Left ventricle myocardium superior (tissue), 1 donor: ENCODE data around the gene C9orf85. TPM values are rescaled to one million over a fixed set of nuclear protein-coding genes. Genes with fewer than 3 reads are reported as not detected.
"Not testable (repeated sequence)": the region's sequence is repeated elsewhere in the genome, so short reads cannot be mapped to it uniquely, and the experiment has no call there.

Experiments
- ATAC-seq: fragments of 200-7000 bp; cut with Tn5 transposase; one replicate; pipeline ENCODE4 v1.9.1; 2020; ENCODE audit warnings: mild to moderate bottlenecking, moderate library complexity
- DNase-seq: peaks from one replicate; pipeline ENCODE4 v3.0.0-alpha.2; 2020
- intact Hi-C: fragments of 100-400 bp; cut with micrococcal nuclease; formaldehyde crosslinking; loops from one replicate; pipeline ENCODE4 v1.11.0; 2022
- total RNA-seq: library from RNA; stranded (reverse); fragmentation: NEBNext Ultra II Directional; extraction: Animal tissue kit (Norgen Biotek cat#: 25700); gene quantifications from one replicate; pipeline ENCODE4 v1.2.1, GENCODE V29; 2021
- donor health status: DM: no; HTN: yes; CAD: no; lungs with severe emphysema.

The C9orf85 gene
- total RNA-seq, 1 donor from 2014 or later: 7.3 TPM

- no peak for ATAC-seq
- intact Hi-C loops: no loop called here
- no peak for DNase-seq
These were observed 19.7 kb downstream of the C9orf85 start for GRCh38 chr9:71931166-71931565.

GRCh38 chr9:71936066-71936465, 24.6 kb downstream of the C9orf85 start:
- intact Hi-C loops: no loop called here
- DNase-seq: no peak
- no peak for ATAC-seq

- intact Hi-C loops: no loop called here
- DNase-seq (no peak), ATAC-seq (no peak)
These were observed 25.7 kb downstream of the C9orf85 start for GRCh38 chr9:71937070-71937625.

- intact Hi-C loops: no loop called here
- DNase-seq (no peak), ATAC-seq (no peak)
These were observed 26.5 kb downstream of the C9orf85 start for GRCh38 chr9:71937898-71938297.

GRCh38 chr9:71941060-71941568, 29.7 kb downstream of the C9orf85 start:
- no peak for DNase-seq
- no peak for ATAC-seq
- intact Hi-C loops: no loop called here

- intact Hi-C loops: no loop called here
- ATAC-seq: peak; percentile 14
- DNase-seq: no peak
These were observed 30.6 kb downstream of the C9orf85 start for GRCh38 chr9:71941998-71942567.

GRCh38 chr9:71944754-71945375, 33.4 kb downstream of the C9orf85 start:
- ATAC-seq (peak; percentile 56), DNase-seq (no peak)
- intact Hi-C loops: no loop called here

- ATAC-seq, intact Hi-C loops, DNase-seq: not testable (repeated sequence)
These were observed 43.2 kb downstream of the C9orf85 start for GRCh38 chr9:71954652-71955051.

GRCh38 chr9:71955300-71955915, 44.0 kb downstream of the C9orf85 start:
- ATAC-seq (no peak), DNase-seq (no peak)
- intact Hi-C loops: no loop called here

GRCh38 chr9:71962328-71962727, 50.9 kb downstream of the C9orf85 start:
- no peak for DNase-seq
- no peak for ATAC-seq
- intact Hi-C loops: no loop called here

- ATAC-seq, DNase-seq, intact Hi-C loops: not testable (repeated sequence)
These were observed 52.1 kb downstream of the C9orf85 start for GRCh38 chr9:71963471-71963996.

GRCh38 chr9:71965403-71965802, 54.0 kb downstream of the C9orf85 start:
- intact Hi-C loops: no loop called here
- ATAC-seq (no peak), DNase-seq (no peak)

- intact Hi-C loops: no loop called here
These were observed 55.2 kb downstream of the C9orf85 start for GRCh38 chr9:71966601-71967000.

GRCh38 chr9:71968541-71969090, 57.2 kb downstream of the C9orf85 start:
- no peak for DNase-seq

More at GRCh38 chr9:71966601-71967000, 55.2 kb downstream of the C9orf85 start:
- DNase-seq (no peak), ATAC-seq (no peak)

GRCh38 chr9:71975833-71976232, 64.4 kb downstream of the C9orf85 start:
- DNase-seq: no peak
- no peak for ATAC-seq
- intact Hi-C loops: loop anchor here (10.0 kb wide), 1 partner anchor 51 kb away; no protein-coding TSS in a partner anchor

More at GRCh38 chr9:71968541-71969090, 57.2 kb downstream of the C9orf85 start:
- intact Hi-C loops: no loop called here
- no peak for ATAC-seq

- intact Hi-C loops: loop anchor here (10.0 kb wide), 1 partner anchor 52 kb away; no protein-coding TSS in a partner anchor
- DNase-seq (no peak), ATAC-seq (no peak)
These were observed 65.6 kb downstream of the C9orf85 start for GRCh38 chr9:71977003-71977402.

- DNase-seq (peak; percentile 37), ATAC-seq (peak; percentile 77)
- intact Hi-C loops: no loop called here
These were observed 69.1 kb downstream of the C9orf85 start for GRCh38 chr9:71980266-71981190.

GRCh38 chr9:71981944-71982343, 70.5 kb downstream of the C9orf85 start:
- no peak for ATAC-seq
- intact Hi-C loops: no loop called here
- DNase-seq: no peak
